Tibial artery (tissue), 4 donors: Measurements from ENCODE around the gene TEKT5.
"Not testable (repeated sequence)": the region's sequence is repeated elsewhere in the genome, so short reads cannot be mapped to it uniquely, and the experiment has no call there.

ENCODE experiments used
- DNase-seq, 2 donors: peaks; one replicate each; pipeline ENCODE4 v3.0.0-alpha.2; 2019
- H3K27ac ChIP-seq, 2 donors: fragments of 200-600 bp; sonication (generic) in 1 of 2; 1 replicate in 1 of 2; 2 replicates in 1 of 2; pipeline ENCODE4 v1.5.1; 2018 to 2019; ENCODE audit warnings: mild to moderate bottlenecking in 1 of 2
- H3K27me3 ChIP-seq, 2 donors: fragments of 200-600 bp; sonication (generic) in 1 of 2; one replicate each; pipeline versions ENCODE4 v1.5.1 to v1.6.0; 2016 to 2019
- H3K36me3 ChIP-seq, 3 donors: fragments of 200-600 bp; sonication (generic) in 2 of 3; one replicate each; pipeline ENCODE4 v1.5.1; 2016 to 2019; ENCODE audit warnings: mild to moderate bottlenecking in 2 of 3
- H3K4me1 ChIP-seq, 4 donors: fragments of 200-600 bp; sonication (generic) in 2 of 4; 1 replicate in 3 of 4; 2 replicates in 1 of 4; pipeline ENCODE4 v1.5.1; 2016 to 2019
- H3K4me3 ChIP-seq, 2 donors: fragments of 200-600 bp; sonication (generic) in 1 of 2; 1 replicate in 1 of 2; 2 replicates in 1 of 2; pipeline ENCODE4 v1.5.1; 2018 to 2019; ENCODE audit warnings: mild to moderate bottlenecking in 2 of 2
- H3K9me3 ChIP-seq, 3 donors: fragments of 200-600 bp; sonication (generic) in 1 of 3; one replicate each; pipeline ENCODE4 v1.5.1; 2016 to 2019
- CTCF ChIP-seq, 2 experiments: fragments of 200-600 bp in 1 of 2; fragments of 450-650 bp in 1 of 2; IDR thresholded peaks; one replicate each; pipeline ENCODE4 v1.5.1; 2017 to 2019; ENCODE audit warnings: antibody characterized with exemption in 2 of 2, mild to moderate bottlenecking in 1 of 2, moderate library complexity in 1 of 2
- intact Hi-C: fragments of 100-400 bp; cut with DNase I; formaldehyde crosslinking; loops from one replicate; pipeline ENCODE4 v1.15.0; 2023; ENCODE audit warnings: low total_unique reads

Gene TEKT5

DNA sequence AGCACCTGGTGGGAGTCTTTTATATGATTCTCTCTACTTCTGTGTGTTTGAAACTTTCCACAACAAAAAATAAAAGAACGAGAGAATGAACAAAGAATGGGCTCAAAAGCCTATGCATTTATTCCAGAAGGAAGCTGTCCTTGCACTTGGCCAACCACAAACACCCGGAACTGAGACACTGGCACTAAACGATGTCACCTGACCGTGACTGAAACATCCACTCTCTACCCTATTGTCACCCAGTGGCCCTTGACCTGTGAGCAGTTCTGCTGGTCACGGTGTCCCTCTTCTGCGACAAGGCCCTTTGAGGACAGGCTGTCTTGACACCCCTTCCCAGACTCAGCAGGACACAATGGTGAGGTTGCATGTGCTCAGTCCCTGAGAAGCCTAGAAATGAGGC is 56.6 kb downstream of the TEKT5 start:
- Histone ChIP-seq H3K36me3 (no peaks in the 10 kb centered on the region), H3K9me3 (peaks cover 0 to 12% (median 0%) of the 10 kb centered on the region in 3 donors), H3K4me3 (no peak overlapping the region), H3K4me1 (no peaks in the 10 kb centered on the region), H3K27ac (no peak overlapping the region), H3K27me3 (peaks cover 0 to 7% of the 10 kb centered on the region in 2 donors)
- TF ChIP-seq CTCF (IDR thresholded peaks at IDR 0.05) = no peak
- intact Hi-C loops = no loop called here
- DNase-seq = no peak

- peaks cover 0 to 12% (median 0%) of the 10 kb centered on the region in 3 donors for H3K9me3 ChIP-seq
- H3K36me3 ChIP-seq = no peaks in the 10 kb centered on the region
- no peak for DNase-seq
- no peak overlapping the region for H3K4me3 ChIP-seq
- TF ChIP-seq CTCF (IDR thresholded peaks at IDR 0.05) = no peak
- no peak overlapping the region for H3K27ac ChIP-seq
- intact Hi-C loops = no loop called here
- H3K27me3 ChIP-seq = peaks cover 0 to 7% of the 10 kb centered on the region in 2 donors
- H3K4me1 ChIP-seq = no peaks in the 10 kb centered on the region
Observed at GRCh38 chr16:10637337-10638037, 57.2 kb downstream of the TEKT5 start.

DNA sequence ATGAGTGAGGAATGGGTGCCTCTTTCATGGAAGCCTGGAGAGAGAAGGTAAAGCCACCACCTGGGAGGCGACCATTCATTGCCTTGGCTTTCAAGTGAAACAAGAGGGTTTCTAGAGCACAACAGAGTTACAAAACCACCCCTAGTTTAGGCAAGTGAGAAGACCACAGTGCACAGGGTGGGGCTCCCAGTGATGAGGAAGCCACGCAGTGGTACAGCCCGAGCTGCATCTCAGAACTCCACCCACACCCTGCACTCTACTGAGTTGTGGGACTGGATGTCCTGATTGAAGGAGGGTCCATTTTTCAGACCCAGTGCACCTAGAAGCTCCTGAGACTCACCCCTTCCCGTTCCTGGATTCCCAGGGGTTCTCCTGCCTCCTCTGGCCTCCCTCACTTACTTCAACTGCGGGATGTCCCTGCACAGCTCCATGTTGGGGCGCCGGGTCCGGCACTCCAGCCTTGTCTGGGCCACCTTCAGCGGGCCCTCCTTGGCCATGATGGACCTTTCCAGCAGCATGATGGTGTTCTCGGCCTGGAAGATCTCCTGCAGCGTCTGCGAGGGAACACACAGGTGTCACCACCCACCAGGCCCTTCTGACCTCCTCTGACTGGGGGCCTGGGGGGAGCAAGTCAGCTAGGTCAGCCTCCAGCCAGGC is 59.2 kb downstream of the TEKT5 start:
- no peak for DNase-seq
- peaks cover 0 to 7% (median 0%) of the 10 kb centered on the region in 3 donors for H3K9me3 ChIP-seq
- no peak overlapping the region for H3K4me3 ChIP-seq
- H3K27me3 ChIP-seq = peaks cover 0 to 7% of the 10 kb centered on the region in 2 donors
- intact Hi-C loops = no loop called here
- H3K36me3 ChIP-seq = no peaks in the 10 kb centered on the region
- no peak overlapping the region for H3K27ac ChIP-seq
- TF ChIP-seq CTCF (IDR thresholded peaks at IDR 0.05) = no peak
- no peaks in the 10 kb centered on the region for H3K4me1 ChIP-seq

DNA sequence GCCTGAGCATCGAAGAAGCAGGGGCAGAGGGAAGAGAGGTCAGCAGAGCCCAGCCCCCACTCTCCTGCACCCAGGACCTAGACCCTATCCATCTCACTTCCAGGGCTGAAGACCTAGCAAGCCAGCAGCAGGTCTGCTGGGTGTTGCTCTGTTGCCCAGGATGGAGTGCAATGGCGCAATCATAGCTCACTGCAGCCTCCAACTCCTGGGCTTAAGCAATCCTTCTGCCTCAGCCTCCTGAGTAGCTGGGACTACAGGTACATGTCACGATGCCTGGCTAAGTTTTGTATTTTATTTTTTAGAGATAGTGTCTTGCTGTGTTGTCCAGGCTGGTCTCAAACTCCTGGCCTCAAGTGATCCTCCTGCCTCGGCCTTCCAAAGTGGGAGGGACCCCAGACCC is 61.3 kb downstream of the TEKT5 start:
- H3K4me1 ChIP-seq, intact Hi-C loops, H3K27ac ChIP-seq, H3K4me3 ChIP-seq, H3K27me3 ChIP-seq, H3K36me3 ChIP-seq, H3K9me3 ChIP-seq, DNase-seq: not testable (repeated sequence)

DNA sequence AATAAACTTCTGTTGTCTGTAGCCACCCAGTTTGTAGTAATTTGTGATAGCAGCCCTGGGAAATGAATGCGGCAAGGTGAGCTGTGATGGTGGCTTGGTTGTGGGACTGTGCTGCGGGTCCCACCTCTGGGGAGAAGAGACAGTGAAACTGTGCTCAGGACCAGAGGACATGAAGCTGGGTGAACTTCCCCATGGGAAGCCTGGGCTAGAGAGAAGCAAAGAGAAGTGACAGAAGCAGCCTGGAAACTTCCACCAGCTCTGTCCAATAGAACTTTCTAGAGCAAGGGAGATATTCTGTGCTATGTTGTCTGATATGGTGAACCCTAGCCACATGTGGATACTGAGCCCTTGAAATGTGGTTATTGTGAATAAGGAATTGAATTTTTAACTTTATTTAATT is 62.8 kb downstream of the TEKT5 start:
- TF ChIP-seq CTCF (IDR thresholded peaks at IDR 0.05) = no peak
- Histone ChIP-seq H3K27ac (no peak overlapping the region), H3K9me3 (peaks cover 0 to 7% (median 0%) of the 10 kb centered on the region in 3 donors), H3K4me1 (no peaks in the 10 kb centered on the region), H3K4me3 (no peak overlapping the region), H3K27me3 (peaks cover 0 to 7% of the 10 kb centered on the region in 2 donors), H3K36me3 (no peaks in the 10 kb centered on the region)
- no peak for DNase-seq
- intact Hi-C loops = no loop called here

GRCh38 chr16:10629592-10629963 is 65.2 kb downstream of the TEKT5 start:
- Histone ChIP-seq H3K4me1 (no peaks in the 10 kb centered on the region), H3K36me3 (no peaks in the 10 kb centered on the region), H3K4me3 (no peak overlapping the region), H3K27ac (no peak overlapping the region), H3K9me3 (peaks cover 0 to 4% (median 0%) of the 10 kb centered on the region in 3 donors), H3K27me3 (peaks cover 0 to 7% of the 10 kb centered on the region in 2 donors)
- TF ChIP-seq CTCF (IDR thresholded peaks at IDR 0.05) = no peak
- no peak for DNase-seq
- intact Hi-C loops = no loop called here
